COLO829 (cell line): ENCODE results near the gene SLC26A4.
A peak's percentile ranks its signal among the peaks of the same experiment; 100 is the strongest.

Experiments used
- DNase-seq: peaks from one replicate; pipeline ENCODE4 v3.0.0; 2012; ENCODE audit warnings: low spot score

Gene SLC26A4

DNA sequence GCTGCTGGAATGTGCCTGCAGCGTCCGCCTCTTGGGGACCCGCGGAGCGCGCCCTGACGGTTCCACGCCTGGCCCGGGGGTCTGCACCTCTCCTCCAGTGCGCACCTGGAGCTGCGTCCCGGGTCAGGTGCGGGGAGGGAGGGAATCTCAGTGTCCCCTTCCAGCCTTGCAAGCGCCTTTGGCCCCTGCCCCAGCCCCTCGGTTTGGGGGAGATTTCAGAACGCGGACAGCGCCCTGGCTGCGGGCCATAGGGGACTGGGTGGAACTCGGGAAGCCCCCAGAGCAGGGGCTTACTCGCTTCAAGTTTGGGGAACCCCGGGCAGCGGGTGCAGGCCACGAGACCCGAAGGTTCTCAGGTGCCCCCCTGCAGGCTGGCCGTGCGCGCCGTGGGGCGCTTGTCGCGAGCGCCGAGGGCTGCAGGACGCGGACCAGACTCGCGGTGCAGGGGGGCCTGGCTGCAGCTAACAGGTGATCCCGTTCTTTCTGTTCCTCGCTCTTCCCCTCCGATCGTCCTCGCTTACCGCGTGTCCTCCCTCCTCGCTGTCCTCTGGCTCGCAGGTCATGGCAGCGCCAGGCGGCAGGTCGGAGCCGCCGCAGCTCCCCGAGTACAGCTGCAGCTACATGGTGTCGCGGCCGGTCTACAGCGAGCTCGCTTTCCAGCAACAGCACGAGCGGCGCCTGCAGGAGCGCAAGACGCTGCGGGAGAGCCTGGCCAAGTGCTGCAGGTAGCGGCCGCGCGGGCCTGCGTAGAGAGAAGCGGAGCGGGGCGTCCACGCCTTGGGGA, 645 bp downstream of the SLC26A4 start:
- DNase-seq: no peak

DNA sequence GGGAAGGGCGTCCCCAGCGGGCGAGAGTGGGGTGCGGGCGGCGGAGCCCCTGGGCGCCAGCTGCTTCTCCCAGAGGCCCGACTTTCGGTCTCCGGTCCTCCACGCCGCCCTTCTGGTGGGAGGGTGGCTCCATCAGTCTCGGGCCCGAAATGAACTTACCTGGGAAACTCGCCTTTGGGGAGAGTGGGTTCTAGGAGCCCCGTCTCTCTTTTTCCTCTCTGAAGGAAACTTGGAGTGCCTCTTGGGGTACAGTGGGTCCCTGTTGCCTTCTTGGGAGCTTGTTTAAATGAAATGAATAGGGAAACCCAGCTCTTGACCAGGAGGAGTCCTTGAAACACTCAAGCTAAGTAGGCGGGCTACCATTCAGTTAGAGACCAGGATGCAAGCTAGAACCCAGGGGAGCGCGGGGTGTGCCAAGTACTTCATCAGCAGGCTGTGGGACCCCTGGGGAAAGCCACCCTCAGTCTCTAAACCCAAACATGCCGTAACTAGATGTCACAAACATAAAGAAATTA, 1.3 kb downstream of the SLC26A4 start:
- no peak for DNase-seq

DNA sequence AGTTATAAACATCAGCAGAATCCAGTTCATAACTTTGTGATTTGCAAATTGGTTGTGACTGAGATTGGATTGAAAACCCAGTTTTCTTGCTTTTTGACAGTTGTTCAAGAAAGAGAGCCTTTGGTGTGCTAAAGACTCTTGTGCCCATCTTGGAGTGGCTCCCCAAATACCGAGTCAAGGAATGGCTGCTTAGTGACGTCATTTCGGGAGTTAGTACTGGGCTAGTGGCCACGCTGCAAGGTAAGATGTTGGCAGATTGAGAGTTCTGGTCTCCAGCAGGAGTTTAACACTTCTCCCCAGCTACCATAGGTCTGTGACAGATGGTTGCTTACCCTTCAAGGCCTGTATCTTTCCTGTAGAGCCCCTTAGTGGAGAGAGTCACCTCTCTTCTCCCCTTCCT, 2.6 kb downstream of the SLC26A4 start:
- no peak for DNase-seq

DNA sequence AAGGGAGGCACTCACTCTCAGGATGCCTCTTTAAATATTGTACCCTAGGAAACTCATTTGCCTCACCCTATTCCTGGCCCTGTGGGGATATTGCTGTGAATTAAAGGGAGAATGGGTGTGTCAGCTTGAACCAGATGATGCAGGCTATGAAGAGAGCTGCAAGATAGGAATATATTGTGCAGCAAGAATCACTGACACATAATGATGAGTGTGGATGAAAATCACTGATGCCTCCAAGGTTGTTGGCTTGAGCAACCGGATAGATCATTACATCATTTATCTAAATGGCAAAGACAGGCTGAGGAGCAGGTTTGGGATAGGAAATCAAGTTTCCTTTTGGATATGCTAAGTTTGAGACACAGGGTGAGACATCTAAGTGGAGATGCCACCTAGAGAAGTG, 6.2 kb downstream of the SLC26A4 start:
- DNase-seq: no peak

DNA sequence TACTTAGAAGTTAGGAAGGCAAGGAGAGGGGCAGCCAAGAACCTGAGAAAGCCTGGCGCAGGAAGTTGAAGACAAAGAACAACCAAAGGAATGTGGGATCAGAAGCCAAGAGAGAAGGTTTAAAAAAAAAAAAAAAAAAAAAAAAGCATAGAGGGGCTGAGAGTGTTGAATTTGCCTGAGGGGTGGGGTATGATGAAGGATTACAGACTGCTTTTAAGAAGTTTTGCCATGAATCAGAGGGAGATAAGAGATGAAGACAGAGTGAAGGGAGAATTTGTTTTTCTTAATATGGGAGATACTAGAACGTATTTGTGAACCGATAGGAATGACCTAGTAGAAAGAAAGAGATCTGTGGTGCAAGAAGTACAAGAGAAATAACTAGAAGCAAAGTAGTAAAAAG, 6.7 kb downstream of the SLC26A4 start:
- DNase-seq: no peak

DNA sequence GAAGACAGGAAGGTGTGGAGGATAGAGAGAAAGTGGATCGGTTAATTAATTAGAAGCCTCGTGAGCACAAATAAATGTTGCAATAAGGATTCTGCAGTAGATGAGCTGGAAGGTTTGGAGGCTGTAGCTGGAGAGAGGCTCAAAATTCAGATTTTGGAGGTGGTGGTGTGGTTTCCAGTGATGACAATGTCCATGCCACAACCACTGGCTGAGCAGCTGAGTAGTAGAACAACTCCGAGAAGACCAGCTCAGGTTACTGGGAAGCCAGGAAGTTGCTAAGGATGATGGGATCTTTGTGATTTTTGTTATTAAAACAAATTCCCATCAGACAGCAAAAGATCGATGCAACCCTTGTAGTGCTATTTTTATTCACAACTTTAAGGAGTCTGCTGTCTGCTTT, 7.7 kb downstream of the SLC26A4 start:
- DNase-seq: no peak

DNA sequence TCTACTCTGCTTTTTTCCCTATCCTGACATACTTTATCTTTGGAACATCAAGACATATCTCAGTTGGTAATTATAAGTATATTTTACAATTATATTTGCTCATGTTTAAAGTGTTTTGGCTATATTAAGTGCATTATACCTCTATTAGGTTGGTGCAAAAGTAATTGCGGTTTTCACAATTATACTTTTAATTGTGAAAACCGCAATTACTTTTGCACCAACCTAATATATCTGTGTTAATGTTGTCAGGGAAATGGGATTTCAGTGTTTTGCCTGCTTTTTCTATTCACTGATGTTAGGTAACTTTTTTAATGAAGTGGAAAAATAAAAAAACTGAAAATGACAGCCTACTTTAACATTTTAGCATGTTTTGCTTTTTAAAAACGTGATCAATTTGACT, 11.6 kb downstream of the SLC26A4 start:
- DNase-seq: no peak

DNA sequence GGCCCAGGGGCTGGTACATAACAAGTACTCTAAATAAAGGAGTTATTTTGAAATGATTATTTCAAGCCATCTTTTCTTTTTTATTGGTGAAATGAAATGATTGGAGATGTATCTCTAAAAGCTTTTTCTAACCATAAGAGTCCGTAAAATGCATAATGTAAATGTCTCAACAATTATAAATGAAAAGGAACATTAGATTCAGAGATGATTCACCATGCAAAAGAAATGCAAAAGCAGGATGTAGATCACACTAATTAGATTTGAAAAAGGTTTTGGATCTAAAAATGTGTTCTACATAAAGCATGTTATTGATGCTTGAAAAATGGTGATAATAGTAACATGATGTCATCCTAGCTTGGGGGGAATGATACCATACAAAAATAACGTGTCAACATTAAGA, 15.6 kb downstream of the SLC26A4 start:
- DNase-seq: no peak

DNA sequence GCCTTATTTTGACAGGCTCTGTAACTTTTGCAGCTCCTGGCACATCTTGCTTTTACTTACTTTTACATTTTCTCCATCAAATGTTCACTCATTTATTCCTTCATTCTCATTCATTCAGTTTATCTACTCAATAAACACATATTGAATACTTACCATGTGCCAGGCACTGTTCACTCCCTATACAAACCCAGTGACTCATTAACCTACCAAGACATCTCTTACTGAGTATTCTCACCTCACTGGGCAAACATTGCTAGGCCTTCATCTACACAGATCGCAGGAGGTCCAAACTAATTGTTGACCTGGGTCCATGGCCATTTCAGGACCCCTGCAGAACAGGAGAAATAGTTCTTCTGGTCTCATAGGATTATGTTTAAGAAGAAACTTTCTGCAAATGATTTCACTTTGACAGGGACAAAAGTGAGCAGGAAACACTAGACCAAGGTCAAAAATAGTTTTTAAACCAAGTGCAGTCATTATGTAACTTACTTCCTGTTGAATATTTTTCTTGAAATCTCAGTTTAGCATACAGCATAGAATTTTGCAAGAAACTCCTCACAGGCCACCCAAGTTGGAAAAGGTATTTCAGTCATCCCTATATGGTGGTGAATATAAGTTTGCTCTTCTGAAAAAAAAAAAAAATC, 17.6 kb downstream of the SLC26A4 start:
- DNase-seq: no peak

DNA sequence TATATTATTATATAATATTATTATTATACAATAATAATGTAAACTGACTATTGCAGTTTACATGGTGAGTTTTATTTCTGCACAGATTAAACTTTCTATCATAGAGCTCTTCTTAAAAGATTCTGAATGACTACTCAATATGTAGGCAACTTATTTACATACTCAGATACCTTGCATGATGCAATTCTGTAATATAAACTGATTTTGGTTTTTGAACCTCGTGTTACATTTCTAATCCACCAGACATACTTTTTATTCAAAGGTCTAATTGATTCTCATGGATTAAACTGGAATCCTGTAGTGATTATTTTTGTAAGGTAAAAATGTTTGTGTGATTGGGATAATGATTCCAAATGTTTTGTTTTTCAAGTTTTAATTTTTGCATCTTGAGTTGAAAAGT, 19.9 kb downstream of the SLC26A4 start:
- no peak for DNase-seq

DNA sequence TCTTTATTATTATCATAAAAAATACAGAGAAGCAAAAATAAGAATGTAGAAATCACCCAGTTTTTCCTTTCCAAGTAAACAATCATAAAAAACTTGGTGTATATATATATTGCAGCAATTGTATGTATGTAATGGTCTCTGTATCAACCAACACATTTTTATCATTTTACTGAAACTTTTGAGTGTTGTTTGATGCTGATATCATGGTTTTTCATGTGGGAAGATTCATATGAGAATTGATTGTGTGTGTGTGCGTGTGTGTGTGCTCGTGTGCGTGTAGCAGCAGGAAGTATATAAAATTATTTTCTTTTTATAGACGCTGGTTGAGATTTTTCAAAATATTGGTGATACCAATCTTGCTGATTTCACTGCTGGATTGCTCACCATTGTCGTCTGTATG, 22.3 kb downstream of the SLC26A4 start:
- DNase-seq: no peak

DNA sequence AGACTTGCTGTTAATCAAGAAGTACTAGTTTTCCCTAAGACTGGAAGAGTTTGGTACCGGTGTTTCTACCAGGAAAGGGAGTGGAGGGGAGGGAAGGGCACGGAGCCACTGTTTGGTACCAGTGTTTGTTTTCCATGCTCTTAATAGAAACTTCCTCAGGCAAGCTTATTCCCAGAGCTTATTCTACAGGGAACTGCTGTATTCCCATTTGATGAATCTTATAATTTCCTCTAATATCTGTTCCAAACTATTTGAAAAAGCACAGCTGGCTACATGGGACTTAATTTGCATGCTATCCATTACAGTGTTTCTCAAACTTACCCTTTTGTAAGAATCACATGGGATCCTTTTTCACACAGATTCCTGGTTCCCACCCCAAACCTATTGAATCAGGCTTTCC, 23.7 kb downstream of the SLC26A4 start:
- DNase-seq: no peak

DNA sequence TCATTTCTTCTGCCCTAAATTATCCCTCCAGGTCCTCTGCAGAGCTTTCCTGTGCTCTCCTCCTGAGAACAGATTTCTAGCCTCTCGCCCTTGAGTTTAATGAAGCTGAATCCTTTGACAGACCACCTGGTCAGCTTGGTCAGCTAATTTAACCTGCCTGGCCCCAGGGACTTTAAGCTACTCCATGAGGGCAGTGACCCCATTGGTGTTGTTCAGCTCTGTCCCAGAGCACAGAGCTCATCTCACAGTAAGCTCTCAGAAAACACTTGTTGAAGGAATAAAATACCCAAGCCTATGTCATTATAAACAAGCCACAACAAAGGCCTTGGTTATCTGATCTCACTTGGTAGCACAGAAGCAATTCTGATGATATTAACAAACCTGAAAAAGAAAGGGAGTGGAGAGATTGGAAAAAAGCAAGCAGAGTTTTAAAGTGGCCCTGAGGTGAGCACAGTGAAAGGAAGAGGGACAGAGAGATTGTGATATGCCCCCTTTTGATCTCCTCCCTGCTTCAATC, 24.4 kb downstream of the SLC26A4 start:
- no peak for DNase-seq

DNA sequence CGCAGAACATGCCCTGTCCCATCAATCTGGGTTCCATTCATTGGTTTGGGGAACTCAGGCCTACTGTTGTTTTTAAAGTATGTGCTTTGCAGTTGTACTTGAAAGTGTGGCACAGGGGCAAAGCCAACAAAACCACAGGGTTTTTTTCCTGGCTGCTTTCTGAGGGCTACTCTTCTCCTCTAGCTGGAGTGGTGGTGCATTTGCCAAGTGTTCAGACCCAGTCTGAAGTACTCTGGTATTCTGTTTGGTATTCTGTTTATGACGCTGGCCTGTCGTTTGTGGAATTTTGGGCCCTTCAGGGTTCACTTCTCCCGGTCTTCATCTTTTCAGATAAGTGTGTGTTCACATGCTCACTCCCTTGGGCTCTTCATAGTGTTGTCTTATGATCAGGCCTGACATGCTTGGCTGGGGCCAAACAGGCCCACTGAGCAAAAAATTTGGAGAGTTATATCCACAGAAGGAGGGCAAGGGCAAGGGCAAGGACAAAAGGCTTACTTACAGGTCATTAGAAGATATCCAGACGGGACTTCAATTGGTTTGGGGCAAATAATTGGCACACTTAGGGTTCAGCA, 26.3 kb downstream of the SLC26A4 start:
- no peak for DNase-seq

DNA sequence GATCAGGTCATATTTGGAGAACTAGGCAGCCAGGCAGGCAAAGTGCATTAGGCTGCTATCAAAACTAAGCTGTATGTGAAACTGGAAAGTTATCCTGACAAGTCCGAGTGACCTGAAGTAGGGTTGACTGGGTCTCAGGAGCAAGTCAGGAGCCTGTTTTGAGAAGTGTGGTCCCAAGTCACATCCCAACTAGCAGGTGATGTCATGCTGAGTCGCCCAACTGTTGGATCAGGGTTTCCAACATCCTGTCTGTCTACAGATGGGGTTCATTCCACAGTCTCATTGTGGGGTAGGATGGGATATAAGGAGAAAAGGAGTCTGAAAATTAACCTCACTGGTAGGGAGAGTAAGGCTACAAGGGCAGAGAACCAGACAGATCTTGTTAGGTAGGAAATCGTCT, 27.0 kb downstream of the SLC26A4 start:
- DNase-seq: no peak

DNA sequence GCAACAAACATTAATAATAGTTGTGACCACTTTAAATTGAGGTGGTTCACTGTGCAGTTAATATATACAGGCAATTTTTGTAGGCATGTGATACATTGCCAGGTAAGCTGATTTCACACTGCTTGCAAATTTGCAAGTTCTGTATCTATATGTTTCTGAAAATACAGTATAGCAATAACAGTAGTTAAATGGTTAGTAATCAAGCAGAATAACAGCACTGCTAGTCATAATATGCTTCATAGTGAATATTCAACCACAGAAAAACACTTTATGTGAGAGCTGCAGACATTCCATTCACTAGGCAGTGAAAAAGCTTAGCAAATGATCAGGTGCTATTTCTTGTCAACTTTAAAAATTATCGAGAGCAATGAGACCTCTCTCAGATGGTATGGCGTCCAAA, 28.9 kb downstream of the SLC26A4 start:
- DNase-seq: no peak

DNA sequence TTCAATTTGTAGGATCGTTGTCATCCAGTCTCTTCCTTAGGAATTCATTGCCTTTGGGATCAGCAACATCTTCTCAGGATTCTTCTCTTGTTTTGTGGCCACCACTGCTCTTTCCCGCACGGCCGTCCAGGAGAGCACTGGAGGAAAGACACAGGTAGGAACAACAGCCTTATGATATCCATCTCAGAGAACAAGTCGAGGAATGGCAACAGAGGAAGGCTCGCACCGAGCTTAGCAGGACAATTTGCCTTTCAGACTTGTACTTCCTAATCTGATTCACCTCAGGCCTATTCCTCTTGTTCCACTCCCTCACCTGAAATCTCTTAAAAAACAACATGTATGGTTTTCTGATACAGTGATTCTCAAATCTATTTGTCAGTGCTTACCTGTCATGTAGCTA, 29.5 kb downstream of the SLC26A4 start:
- no peak for DNase-seq

DNA sequence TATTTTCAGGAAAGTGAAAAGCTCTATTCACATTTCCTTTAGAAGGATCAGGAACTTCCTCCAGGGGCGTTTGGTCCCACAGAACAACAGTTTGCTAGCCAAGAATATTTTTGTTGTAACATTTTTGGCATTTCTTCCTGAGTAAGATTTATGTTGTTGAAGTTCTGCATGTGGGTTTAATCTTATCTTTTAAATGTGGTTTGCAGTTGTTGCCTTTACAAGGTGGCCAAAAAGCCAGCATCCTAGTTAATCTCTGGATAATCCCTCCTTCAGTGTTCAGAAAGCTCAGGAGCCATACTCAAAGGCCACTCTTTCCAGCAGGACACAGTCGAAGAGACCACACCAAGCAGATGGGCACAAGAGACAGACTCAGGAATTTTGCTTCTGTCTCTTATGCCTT, 30.0 kb downstream of the SLC26A4 start:
- no peak for DNase-seq

DNA sequence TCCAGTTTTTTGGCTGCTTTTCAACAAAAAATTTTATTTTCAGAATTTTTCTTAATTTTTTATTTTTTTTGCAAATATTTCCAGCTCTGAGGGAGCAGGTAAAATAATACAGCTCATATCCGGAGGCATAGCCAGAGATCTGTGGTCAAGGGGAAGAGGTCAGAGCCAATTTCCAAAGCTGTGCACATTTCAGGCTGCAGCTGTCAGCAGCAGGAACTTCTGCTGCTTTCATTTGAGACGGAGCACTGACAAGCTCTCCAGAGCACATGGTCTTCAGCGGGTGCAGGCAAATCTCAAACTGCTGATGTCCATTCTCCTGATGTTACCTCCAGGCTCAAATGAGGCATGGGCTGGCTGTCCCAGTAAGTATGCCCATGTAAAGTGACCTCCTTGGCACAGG, 31.1 kb downstream of the SLC26A4 start:
- no peak for DNase-seq

DNA sequence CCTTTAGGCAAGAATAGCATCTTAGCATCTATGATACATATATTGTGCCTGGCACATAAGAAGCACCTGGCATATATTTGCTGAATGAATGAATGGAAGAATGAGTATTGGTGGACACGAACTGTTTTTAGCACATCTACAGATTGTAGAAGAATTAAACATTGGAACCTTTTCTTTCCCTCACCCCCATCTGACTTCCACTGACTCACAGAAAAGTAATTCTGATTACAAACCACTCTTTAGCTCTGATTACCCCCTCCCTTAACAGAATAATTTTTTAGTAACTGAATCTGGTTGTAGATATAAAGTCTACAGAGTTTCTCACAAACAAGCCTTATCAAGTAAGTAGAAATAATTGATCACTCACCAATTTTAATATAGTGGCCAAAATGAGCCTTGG, 31.9 kb downstream of the SLC26A4 start:
- no peak for DNase-seq

DNA sequence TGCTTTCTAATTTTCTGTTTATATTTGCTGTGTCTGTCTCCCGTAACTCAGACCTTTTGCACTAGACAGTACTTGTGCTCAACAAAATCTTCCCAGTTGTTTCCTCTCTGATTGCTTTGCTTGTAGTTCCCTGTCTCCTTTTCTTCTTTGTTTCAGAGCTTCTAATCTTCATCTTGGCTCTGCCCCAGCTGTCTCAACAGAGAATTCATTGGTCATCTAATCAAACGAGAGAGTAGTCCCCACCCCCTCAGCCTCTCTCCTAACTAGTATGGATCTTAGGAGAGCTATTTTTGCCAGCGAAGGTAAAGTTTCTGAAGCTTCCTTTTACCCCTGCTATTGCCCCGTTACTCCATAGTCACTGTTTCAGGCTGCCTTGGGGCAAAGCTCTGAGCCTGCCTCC, 32.8 kb downstream of the SLC26A4 start:
- peak; percentile 61 for DNase-seq

DNA sequence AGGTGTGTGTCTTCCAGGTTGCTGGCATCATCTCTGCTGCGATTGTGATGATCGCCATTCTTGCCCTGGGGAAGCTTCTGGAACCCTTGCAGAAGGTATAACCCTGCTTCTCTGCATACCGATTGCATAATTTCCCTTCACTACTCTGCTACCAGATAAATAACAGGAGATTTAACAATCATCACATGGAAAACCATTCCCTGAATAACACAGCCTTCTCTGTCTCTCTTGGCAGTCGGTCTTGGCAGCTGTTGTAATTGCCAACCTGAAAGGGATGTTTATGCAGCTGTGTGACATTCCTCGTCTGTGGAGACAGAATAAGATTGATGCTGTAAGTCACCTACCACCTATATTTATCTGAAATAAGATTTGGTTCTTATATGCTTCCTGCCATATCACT, 33.8 kb downstream of the SLC26A4 start:
- DNase-seq: peak; percentile 81

DNA sequence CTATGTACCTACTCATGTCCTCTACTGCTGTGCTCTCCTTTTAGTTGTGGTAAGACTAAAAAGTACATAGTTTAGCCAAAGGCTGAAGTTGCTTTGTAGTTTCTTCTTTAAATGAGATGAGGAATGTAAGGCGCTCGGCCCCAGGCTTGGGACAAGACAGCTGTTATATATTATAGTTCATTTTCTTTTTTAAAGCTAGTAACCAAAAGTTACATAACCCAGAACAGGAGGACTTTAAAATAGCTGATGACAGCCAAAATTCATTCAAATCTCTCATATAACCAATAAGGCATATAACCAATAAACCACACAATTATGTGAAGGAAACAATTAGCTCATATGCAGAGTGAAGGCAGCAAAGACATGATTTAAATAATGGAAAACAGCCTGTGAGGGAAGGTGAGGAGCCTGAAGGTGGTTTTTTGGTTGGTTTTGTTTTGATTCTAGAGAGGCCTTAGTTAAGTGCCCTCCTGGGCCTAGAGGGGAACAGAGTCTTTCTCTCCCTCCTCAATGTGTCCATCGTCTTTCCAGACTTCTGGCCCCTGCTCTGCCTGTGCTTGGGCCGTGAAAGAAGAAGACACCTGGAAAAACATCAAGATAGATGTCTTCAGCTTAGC, 35.8 kb downstream of the SLC26A4 start:
- DNase-seq: no peak
